Activated T-cell treated with anti-CD3 and anti-CD28 coated beads, Interleukin-2, amount 50 U/mL, for 1 hour (primary cell): ENCODE results near the gene PLD1.

ENCODE experiments used
- DNase-seq: peaks from one replicate; pipeline ENCODE4 v3.0.0-alpha.2; 2020

The PLD1 gene

DNA sequence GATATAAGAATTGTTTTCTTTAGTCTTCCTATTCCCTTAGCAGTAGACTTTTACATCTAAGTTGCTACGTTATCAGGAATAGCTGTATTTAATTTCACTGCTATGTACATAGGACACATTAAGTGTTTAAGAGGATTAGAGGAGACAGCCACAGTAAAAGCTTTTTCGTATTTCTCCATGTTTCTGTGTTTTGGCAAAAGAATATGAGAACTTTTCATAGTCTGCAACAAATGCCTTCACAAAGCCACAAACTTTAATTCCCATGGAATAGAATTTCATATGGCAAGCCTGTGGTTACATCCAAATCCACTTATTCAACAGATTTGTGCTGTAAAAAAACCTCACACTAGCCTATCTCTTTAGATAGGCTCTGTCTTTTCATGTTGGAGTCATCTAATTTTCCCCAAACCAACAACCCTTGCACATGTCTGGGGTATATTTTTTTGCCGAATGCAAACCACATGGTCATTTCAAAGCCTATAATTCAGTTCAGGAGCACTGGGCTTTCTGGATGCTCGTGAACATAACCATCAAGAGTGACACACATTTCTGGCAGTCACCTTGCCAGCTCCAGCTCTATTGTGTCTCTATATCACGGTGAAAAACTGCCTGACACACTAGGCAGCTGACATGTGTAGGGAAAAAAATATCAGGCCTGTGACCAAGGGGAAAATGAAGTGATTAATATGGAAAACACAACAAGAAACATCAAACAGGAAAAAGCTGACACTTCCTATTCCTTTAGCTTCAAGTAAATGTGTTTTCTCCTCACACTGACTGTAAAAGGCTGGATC, 19.2 kb downstream of the PLD1 start:
- DNase-seq = no peak

DNA sequence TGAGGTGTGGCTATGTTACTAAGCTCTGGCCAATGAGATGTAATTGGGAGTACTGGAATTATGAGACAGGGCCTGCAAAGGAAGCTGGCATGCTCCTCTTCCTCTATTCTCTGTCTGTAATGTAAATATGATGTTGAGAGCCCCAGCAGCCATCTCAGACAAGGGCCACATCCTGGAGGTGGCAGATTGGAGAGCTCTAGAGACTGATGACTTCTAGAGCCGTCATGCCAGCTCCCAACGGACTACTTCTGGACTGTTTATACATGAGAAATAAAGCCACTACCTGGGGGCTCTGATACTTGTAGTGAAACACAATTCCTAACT, 19.7 kb downstream of the PLD1 start:
- no peak for DNase-seq

DNA sequence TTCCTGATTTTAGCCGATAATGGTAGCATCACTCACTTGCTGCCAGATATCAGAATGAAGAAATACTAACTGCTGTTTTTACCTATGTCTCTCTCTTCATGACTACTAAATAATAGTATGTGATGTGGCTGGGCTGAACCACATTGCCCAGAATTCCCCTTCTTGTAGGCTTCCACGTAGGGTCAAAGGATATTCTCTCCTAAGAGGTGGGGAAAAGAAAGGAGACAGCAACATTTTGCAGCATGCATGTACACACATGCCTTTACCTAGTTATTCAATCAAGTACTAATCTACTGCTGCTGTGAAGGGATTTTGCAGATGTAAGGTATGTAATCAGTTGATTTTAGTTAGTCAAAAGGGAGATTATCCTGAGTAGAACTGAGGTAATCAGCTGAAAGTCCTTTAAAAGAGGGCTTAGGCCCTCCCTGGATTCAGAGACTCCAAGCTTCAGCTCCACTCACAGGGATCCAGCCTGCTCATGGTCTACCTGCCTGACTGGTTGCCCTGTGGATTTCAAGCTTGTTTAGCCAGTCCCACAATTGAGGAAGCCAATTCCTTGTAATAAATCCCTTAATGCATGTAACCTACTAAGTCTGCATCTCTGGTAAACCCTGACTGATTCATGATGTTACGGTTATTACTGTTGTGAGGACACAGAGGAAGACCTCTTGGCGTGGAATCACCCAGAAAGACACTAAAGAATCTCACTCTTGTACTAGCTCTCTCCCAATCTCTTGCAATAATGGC, 20.4 kb downstream of the PLD1 start:
- DNase-seq = no peak

DNA sequence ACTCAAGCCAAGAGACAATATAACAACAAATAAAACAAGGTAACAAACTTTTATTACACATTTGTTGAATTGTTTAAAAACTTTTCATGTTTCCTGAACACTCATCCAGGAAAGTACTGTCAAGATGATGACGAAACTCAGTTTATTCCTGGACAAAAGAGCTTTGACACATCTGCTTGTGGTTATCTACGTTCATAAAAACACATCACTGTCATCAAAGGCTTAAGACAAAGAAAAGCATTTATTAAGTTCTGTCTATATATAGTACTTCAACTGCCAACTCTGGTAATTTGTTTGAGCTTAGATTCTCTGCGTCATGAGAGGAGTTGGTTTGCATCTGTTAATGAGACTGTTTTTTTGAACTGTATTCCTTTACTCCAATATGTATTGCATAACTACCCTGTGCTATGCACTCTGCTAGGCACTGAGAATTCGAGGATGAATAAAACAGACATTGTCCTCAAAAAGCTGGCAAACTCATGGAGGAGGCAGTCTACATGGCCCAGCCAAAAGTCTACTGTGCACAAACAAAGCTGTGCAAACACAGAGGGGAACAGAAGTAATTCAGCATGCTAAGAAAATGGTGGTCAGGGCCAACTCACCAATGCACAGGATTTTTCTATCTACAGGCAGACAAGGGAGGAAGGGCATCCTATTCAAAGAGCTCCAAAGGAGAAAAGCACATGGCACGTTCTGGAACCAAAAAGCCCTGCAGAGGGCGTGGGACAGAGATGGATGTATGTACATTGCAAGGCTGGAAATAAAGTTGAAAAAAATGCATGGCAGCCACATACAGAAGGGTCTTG, 21.5 kb downstream of the PLD1 start:
- no peak for DNase-seq

- no peak for DNase-seq
Observed at GRCh38 chr3:171786997-171787396, 23.3 kb downstream of the PLD1 start.

GRCh38 chr3:171784937-171785336, 25.3 kb downstream of the PLD1 start:
- no peak for DNase-seq

- no peak for DNase-seq
Observed at GRCh38 chr3:171784387-171784786, 25.9 kb downstream of the PLD1 start.

- DNase-seq = no peak
Observed at GRCh38 chr3:171783626-171784025, 26.7 kb downstream of the PLD1 start.

DNA sequence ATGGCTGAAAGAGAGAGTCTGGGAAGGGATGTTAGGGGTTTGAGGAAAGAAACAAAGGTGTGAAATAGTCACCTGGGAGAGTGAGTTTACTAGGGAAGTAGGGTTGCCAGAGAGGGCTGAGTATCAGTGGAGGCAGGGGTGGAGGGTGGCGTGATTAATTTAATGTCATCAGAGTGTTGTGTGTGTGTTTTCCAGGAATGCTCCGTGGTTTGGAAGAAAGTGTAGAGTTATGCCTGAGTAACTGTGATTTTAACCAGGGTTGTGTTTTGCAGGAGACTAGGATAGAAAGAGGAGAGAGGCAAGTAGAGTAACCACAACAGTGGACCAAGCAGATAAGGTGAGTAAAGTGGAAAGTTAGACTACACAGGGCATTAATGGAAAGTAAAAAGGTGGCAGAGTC, 27.2 kb downstream of the PLD1 start:
- no peak for DNase-seq

GRCh38 chr3:171782617-171783016, 27.7 kb downstream of the PLD1 start:
- DNase-seq = no peak

GRCh38 chr3:171781711-171782127, 28.6 kb downstream of the PLD1 start:
- DNase-seq = no peak

- DNase-seq = no peak
Observed at GRCh38 chr3:171778493-171778892, 31.8 kb downstream of the PLD1 start.

- DNase-seq = no peak
Observed at GRCh38 chr3:171777596-171777995, 32.7 kb downstream of the PLD1 start.

DNA sequence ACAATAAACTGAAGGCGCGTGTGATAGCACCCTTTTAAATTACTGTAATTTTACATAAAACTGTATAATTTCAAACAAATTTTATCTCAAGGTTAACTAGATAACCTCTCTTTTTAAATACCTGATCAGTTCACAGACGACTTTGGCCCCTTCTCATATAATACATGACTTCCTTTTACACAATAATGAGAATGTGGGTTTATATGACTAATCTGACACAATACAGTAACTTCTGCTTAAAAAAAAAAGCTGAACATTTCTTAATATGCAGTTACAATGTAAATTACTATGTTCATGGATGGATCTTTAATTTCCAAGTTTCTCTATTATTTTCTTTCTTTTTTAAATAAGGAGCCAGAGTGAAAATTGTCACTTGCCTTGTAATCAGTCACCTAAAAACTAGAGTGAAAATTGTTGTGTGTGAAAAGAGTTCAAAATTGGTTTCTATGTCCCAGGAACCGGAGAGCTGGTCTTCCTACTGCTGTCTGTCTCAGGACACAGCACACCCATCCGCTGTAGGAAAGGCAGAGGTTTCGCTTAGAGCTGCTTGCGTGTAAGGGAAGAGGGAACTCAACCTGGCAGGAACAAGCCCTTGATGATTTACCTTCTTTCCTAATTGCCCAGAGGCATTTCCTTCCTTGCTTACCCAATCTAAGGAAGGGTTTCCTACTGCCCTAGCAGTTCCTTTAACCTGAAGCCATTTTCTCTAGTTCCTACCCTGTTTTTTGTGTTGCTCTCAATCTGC, 33.3 kb downstream of the PLD1 start:
- no peak for DNase-seq

GRCh38 chr3:171776411-171776810, 33.9 kb downstream of the PLD1 start:
- DNase-seq = no peak

DNA sequence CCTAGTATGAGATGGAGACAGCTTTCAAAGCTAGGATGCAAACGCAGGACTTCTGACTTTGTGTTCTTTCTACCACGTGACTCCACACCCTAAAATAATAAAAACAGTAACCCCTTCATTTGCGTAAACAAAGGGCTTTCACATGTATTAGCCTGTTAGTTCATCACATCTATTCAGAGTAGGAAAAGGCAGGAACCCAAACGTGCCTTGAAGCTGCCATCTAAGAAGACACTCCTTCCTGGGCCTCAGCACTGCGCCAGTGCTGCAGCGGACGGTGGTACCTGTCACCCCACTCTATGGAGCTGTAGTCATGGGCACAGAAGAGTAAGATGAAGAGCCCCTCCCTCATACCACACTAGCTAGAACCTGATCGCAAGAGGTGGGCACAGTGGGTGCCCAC, 34.3 kb downstream of the PLD1 start:
- no peak for DNase-seq

DNA sequence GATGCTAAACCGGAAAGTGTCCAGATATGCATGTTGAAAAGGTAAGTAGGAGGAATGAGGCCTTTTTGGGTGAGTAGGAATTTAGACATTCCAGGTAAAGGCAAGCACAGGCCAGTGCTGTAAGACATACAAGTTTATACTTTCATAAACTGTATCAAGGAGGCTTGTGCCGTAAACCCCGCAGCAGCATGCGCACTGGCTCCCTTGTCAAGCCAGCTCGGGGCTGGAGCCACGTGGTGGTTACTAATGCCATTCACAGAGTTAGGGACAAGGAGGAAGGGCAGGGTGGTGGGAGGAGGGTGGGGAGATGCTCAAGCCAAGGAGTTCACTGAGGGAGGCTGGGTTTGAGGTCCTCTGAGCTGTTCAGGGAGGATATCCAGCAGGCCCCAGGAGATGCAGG, 35.8 kb downstream of the PLD1 start:
- DNase-seq = no peak

- peak; percentile 30 for DNase-seq
Observed at GRCh38 chr3:171772427-171773056, 37.7 kb downstream of the PLD1 start.

- DNase-seq = no peak
Observed at GRCh38 chr3:171770689-171771620, 39.3 kb downstream of the PLD1 start.

DNA sequence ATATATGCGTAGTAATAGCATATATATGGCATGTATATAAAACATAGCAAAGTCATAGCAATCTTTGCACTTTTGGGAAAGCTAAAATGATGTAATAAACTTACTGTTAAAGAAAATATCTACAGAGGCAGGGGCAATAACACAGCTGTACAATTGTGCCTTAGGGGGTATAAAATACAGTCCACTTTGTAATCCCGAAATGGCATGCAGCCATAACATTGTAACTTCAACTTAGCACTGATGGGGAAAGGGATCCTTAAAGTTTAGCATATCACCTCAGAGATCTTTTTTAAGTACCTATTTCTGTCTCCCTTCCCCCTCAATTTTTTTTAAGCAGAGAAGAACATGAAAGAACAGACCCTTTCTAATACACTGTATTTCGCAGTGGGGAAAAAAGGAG, 40.8 kb downstream of the PLD1 start:
- no peak for DNase-seq

DNA sequence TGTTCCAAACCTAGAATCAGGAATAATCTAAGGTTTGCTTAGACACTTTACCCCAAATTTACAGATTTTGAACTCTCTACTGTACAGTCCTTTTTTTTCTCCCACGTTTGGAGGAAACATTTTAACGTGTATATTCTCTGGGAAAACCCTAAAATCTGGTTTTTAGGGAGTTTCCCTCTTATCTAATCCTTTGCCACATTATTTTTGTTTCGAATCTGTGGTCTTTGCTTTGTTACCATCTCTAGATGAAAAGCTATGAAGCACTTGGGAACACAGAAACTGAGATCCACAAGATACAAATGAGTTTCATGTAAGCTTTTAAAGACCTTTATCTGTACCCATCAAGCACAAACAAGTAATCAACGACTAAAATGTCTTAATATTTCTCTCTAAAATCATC, 41.3 kb downstream of the PLD1 start:
- no peak for DNase-seq
